ENCODE data around the gene CAV3. TPM values are rescaled to one million over a fixed set of nuclear protein-coding genes. Genes with fewer than 3 reads are reported as not detected.

Gene CAV3
- total and polyA plus RNA-seq, 9 of the 15 experiments (the other 6 are each of a cell fraction or from before 2014, with no cell fraction given), result not detected

DNA sequence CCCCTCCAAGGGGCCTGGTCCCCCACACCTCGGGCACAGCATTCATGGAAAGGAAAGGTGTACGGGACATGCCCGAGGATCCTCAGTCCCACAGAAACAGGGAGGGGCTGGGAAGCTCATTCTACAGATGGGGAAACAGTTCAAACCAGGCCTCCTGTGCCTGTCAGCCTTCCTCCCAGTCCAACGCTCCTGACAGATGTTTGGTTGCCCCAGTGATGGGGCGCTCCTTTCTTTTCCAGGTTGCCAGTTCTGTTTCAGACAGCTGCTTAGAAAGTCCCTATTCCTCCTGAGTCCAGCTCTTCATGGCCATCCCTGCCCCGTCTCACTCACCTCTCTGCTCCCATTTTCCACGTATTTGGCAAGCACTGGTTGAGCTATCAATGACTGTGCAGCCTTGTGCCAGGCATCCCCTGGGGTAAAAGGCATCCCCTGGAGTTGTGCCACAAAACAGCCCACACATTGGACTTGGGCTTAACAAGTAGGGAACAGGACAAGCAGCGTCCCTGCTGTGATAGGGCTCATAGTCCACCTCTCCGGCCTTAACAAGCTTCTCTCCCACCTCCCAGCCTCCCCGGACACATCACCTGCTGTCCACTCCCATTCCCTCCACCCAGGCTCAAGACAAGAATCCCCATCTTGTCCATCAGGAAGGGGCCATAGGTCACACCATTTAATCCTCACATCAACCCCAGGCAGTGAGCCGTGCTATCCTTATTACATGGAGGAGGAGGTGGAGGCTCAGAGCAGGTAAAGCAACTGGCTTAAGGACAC is 29.2 kb downstream of the CAV3 start:
- ATAC-seq (no peak), FAIRE-seq (no peak), DNase-seq (ENCODE audit: extremely low read depth in 1 of 4, low spot score in 3 of 4) (no peak)
- POLR2A ChIA-PET, result interaction anchor here (0.6 to 1.4 kb wide), 4 partner anchors 11 to 210 kb away, joined by 3 to 6 read pairs (median 3); no protein-coding TSS in a partner anchor
- 5% methylated on average over 11 of the region's 11 CpGs for WGBS (ENCODE audit: insufficient coverage, low coverage, missing lambda C conversion rate)
- no TSS peak for BruUV-seq (replicated peaks)
- Histone ChIP-seq H3K9me3 (replicated peaks; ENCODE audit: control insufficient read depth, insufficient read depth, low read depth, low read length) (no peaks in the 10 kb centered on the region), H3K4me2 (ENCODE audit: insufficient read depth, low read length) (no peak overlapping the region), H3K79me2 (ENCODE audit: control insufficient read depth, insufficient read depth, low read length) (no peaks in the 10 kb centered on the region), H2AFZ (ENCODE audit: low read depth, low read length) (no peak overlapping the region), H4K20me1 (replicated peaks; ENCODE audit: control insufficient read depth, insufficient read depth, low read length) (no peaks in the 10 kb centered on the region), H3K9me1 (ENCODE audit: control insufficient read depth, insufficient read depth, low read length) (no peaks in the 10 kb centered on the region), H3K4me3 (no peak overlapping the region), H3K9ac (ENCODE audit: insufficient read depth in 1 of 2, low read depth in 2 of 2, low read length in 2 of 2) (no peak overlapping the region), H3K36me3 (ENCODE audit: control insufficient read depth, insufficient read depth, low read length) (no peaks in the 10 kb centered on the region), H3K27me3 (ENCODE audit: control insufficient read depth in 2 of 2, insufficient read depth in 2 of 2, low read length in 2 of 2) (peaks cover 21 to 56% of the 10 kb centered on the region in 2 experiments; a peak in 4 of 5 replicates), H3K27ac (ENCODE audit: extremely low read depth, low read depth, low read length) (no peak overlapping the region), H3K4me1 (replicated peaks in 1 of 2; ENCODE audit: control insufficient read depth in 2 of 2, insufficient read depth in 2 of 2, low read length in 2 of 2) (peaks cover 0 to 4% of the 10 kb centered on the region in 2 experiments; a peak in 1 of 5 replicates)
- TF ChIP-seq NR2C2 (CRISPR knock-in tag; IDR thresholded peaks at IDR 0.05), result no peak
- TF ChIP-seq NR2C2 (tag; IDR thresholded peaks at IDR 0.05), result no peak
- no peak for TF ChIP-seq CGGBP1 (CRISPR knock-in tag; IDR thresholded peaks at IDR 0.05)
- TF ChIP-seq PHB2 (IDR thresholded peaks at IDR 0.05; ENCODE audit: low read depth), result no peak
- no peak for TF ChIP-seq FOXK2 (conservative IDR thresholded peaks at IDR 0.05 in 1 of 2, IDR thresholded peaks at IDR 0.05 in 1 of 2; ENCODE audit: low read depth in 2 of 2)
- no peak for TF ChIP-seq FOXA3 (CRISPR knock-in tag; conservative IDR thresholded peaks at IDR 0.05 in 1 of 2, IDR thresholded peaks at IDR 0.05 in 1 of 2)
- TF ChIP-seq MIER1 (IDR thresholded peaks at IDR 0.05; ENCODE audit: low read depth), result no peak
- no peak for TF ChIP-seq CXXC5 (CRISPR knock-in tag; IDR thresholded peaks at IDR 0.05)
- no peak for TF ChIP-seq ZNF717 (CRISPR knock-in tag; IDR thresholded peaks at IDR 0.05)
- in situ Hi-C loops (cut with MboI), result no loop called here
- CTCF ChIA-PET (ENCODE audit: low intra/inter-chr PET ratio), result no interaction called here
- intact Hi-C loops (cut with micrococcal nuclease), result no loop called here
